RPMI8226 (cell line): ENCODE results near the gene FAM177B.
"Not testable (repeated sequence)": the region's sequence is repeated elsewhere in the genome, so short reads cannot be mapped to it uniquely, and the experiment has no call there.

Experiments used
- DNase-seq: peaks from one replicate; pipeline ENCODE4 v3.0.0-alpha.2; 2015

The FAM177B gene

GRCh38 chr1:222741630-222742457 lies 4.8 kb downstream of the FAM177B start:
- DNase-seq, result not testable (repeated sequence)

GRCh38 chr1:222749927-222750326 lies 12.9 kb downstream of the FAM177B start:
- DNase-seq, result no peak

GRCh38 chr1:222750651-222751050 lies 13.6 kb downstream of the FAM177B start:
- peak; percentile 44 for DNase-seq

GRCh38 chr1:222751255-222751654 lies 14.3 kb downstream of the FAM177B start:
- DNase-seq, result no peak

DNA sequence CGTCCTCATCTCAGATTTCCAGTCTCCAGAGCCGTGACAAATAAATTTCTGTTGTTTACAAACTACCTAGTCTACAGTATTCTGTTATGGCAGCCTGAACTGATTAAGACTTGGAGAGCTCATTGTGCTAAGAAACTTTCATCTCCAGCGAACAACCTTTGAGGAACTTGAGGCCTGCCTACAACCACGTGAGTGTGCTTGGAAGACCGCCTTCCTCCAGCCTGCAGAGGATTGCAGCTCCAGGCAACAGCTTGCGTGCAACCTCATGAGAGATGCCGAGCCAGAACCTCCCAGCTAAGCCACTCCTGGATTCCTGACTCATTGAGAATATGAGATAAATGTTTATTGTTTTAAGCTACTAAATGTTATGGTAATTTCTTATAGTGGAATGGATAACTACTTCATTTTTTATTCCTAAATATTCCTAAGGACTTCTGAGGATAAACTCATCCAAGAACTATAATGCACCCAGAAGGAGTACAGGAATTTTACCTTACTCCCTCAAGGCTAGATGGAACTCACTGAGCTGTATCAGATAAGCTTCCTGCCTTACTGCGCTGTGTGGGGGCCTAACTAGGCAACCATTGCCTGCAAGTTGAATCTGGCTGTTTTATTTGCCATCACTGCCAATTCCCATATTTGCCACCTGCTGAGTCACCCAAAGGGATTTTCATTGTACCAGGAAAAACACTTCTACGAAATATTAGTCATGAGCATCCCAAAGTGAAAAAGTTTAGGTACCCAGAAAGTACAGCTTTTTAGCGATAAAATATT lies 17.6 kb downstream of the FAM177B start:
- no peak for DNase-seq

GRCh38 chr1:222757646-222758268 lies 20.8 kb downstream of the FAM177B start:
- no peak for DNase-seq

- no peak for DNase-seq
These were observed 22.5 kb downstream of the FAM177B start for GRCh38 chr1:222759451-222760035.

DNA sequence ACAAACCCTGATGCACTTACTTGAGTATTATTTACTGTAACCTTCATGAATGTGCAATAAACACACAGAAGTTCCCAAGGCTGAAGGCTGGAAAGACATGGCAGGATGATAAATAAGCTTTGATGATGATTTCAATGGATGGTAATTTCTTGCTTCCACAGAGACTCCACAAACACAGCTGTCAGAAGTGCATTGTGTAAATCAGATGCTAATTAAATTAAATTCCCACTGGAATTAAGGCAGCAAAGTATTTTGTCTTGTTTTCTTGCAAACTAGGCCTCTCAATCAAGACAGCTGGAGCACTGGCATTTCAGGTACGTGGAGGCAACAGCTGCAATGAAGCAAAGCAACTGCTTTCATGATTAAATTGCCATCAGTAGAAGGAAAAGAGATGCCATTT lies 24.1 kb downstream of the FAM177B start:
- DNase-seq, result no peak

GRCh38 chr1:222762178-222762577 lies 25.2 kb downstream of the FAM177B start:
- not testable (repeated sequence) for DNase-seq

DNA sequence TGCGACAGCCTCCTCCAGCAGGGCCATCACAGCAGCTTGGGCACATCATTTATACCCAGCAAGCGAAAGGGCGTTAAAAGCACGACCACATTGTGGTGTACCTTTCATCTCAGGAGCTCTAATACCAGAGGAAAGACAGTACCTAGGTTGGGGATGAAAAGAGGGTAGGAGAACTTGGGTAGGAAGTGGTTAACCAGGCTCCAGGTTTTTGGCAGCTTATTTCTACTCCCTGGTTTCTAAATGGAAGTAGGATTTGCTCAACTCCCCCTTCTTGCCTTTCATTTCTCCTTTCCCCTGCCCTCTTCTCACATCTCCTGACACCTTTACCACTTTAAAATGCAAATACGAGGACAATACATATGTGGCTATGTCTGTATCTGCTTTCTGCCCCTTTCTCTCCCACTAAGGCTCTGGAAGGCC lies 30.2 kb downstream of the FAM177B start:
- DNase-seq, result no peak

DNA sequence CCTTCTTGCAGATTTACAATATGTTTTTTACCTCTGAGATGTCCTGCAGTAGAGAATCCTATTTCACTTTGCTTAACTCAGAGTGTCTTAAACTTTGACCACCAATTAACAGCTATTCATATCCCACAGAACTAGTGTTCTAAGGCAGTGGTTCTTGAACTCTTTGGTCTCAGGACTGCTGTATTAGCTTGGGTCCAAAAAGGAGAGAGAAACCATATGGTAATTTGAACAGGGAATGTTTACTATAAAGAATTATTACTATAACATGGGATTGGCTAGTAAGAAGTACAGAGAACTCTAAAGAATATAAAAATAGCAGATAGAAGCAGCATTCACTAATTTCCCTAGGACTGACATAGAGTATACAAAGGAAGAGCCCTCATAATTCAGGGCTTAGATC lies 31.6 kb downstream of the FAM177B start:
- no peak for DNase-seq

DNA sequence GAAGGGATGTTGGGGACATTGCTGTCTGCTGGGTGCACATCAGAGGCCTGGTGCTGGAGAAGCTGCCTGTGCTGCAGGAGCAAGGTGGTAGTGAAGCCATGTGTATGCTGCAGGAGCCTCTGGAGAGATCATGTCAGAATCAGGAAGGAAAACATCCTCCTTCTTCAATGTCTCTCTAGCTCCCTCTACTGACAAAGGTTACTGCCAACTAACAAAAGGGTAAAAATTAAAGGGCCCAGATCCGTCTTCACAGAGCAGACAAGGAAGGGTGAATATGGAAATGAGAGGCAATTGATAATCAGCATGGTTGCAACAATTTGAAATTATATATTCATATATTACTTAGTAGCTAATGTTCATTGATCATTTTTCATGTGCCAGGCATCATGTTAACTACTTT lies 32.2 kb downstream of the FAM177B start:
- peak; percentile 74 for DNase-seq

GRCh38 chr1:222769971-222770620 lies 33.1 kb downstream of the FAM177B start:
- DNase-seq, result no peak

GRCh38 chr1:222772996-222773379 lies 36.0 kb downstream of the FAM177B start:
- DNase-seq, result peak; percentile 87

DNA sequence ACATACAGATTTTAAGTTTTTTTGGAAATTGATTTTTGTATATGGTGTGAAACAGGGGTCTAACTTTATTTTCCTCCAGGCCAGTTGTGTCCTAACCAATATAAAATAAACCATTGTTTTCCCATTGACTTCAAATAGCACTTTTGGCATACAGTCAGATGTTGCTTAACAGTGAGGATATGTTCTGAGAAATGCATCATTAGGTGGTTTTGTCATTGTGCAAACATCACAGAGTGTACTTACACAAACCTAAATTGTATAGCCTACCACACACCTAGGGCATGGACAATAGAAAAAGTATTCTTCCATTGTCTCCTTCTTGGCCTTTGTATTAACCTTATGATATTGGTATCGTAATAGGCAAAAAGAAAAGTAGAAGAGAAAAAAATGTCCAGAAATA lies 40.5 kb downstream of the FAM177B start:
- DNase-seq, result no peak

- no peak for DNase-seq
These were observed 41.0 kb downstream of the FAM177B start for GRCh38 chr1:222777977-222778376.

DNA sequence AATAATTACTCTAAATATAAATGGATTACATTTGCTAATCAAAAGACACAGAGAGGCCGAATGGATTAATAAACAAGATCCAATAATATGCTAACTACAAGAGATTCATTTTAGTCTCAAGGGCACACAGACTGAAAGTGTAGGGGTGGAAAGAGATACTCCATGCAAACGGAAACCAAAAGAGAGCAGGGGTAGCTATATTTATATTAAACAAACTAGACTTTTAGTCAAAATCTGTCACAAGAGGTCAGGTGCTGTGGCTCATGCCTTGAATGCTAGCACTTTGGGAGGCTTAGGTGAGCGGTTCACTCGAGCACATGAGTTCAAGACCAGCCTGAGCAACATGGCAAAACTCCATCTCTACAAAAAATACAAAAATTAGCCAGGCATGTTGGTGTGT lies 44.2 kb downstream of the FAM177B start:
- DNase-seq, result no peak

GRCh38 chr1:222783051-222783450 lies 46.0 kb downstream of the FAM177B start:
- DNase-seq, result no peak

GRCh38 chr1:222784371-222784770 lies 47.4 kb downstream of the FAM177B start:
- DNase-seq, result no peak

- no peak for DNase-seq
These were observed 47.9 kb downstream of the FAM177B start for GRCh38 chr1:222784916-222785315.

DNA sequence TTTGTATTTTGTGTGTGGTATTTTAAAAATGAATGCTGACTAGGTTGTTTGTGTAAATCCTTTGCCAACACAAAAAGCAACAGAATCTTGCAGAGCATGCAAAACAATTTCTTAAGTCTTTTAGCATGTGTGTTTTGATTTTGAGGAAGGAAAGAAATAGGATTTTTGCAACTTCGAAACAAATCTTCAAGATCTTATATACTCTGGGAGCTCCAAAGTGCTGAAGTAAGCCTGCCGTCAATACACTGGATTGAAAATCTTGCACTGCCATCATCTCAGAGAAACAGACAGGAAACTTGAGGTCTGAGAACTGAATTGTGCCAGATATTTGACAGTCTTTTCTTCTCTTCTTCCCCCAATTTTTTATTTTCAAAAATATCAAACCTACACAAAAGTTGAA lies 48.5 kb downstream of the FAM177B start:
- peak; percentile 40 for DNase-seq

GRCh38 chr1:222786121-222786520 lies 49.1 kb downstream of the FAM177B start:
- DNase-seq, result no peak

GRCh38 chr1:222787729-222788128 lies 50.7 kb downstream of the FAM177B start:
- DNase-seq, result no peak
